Measurements from ENCODE around the gene TOM1L2. TPM values are rescaled to one million over a fixed set of nuclear protein-coding genes. Genes with fewer than 3 reads are reported as not detected.

The TOM1L2 gene
- total RNA-seq, 1 donor from 2014 or later: 4.3 TPM

GRCh38 chr17:17972952-17973254 lies 703 bp upstream of the TOM1L2 start:
- DNase-seq (ENCODE audit: low spot score): no peak
- Mint-ChIP-seq H3K27ac (peak overlapping the region; percentile 85), H3K4me3 (peak overlapping the region; percentile 94), H3K27me3 (ENCODE audit: insufficient read depth, low read depth) (peaks cover 3% of the 10 kb centered on the region), H3K9me3 (no peaks in the 10 kb centered on the region), H3K36me3 (no peaks in the 10 kb centered on the region), H3K4me1 (peaks cover 17% of the 10 kb centered on the region)
- Histone ChIP-seq H3K9me3 (ENCODE audit: low read depth) (no peaks in the 10 kb centered on the region), H3K4me3 (peak overlapping the region; percentile 82), H3K9ac (no peak overlapping the region), H4K20me1 (ENCODE audit: low read depth) (no peaks in the 10 kb centered on the region), H3K27ac (no peak overlapping the region), H3K36me3 (no peaks in the 10 kb centered on the region), H3K4me1 (peaks cover 5% of the 10 kb centered on the region), H3K79me2 (ENCODE audit: low read depth) (no peaks in the 10 kb centered on the region), H3K4me2 (peak overlapping the region; percentile 79), H3K27me3 (peaks cover 9% of the 10 kb centered on the region), H3F3A (ENCODE audit: low read depth) (no peaks in the 10 kb centered on the region), H2AFZ (replicated peaks) (peak overlapping the region; percentile 88)
- TF ChIP-seq EZH2phosphoT487 (IDR thresholded peaks at IDR 0.05) (no peak), EZH2 (IDR thresholded peaks at IDR 0.05) (no peak)
- TF ChIP-seq, protein P1, sequence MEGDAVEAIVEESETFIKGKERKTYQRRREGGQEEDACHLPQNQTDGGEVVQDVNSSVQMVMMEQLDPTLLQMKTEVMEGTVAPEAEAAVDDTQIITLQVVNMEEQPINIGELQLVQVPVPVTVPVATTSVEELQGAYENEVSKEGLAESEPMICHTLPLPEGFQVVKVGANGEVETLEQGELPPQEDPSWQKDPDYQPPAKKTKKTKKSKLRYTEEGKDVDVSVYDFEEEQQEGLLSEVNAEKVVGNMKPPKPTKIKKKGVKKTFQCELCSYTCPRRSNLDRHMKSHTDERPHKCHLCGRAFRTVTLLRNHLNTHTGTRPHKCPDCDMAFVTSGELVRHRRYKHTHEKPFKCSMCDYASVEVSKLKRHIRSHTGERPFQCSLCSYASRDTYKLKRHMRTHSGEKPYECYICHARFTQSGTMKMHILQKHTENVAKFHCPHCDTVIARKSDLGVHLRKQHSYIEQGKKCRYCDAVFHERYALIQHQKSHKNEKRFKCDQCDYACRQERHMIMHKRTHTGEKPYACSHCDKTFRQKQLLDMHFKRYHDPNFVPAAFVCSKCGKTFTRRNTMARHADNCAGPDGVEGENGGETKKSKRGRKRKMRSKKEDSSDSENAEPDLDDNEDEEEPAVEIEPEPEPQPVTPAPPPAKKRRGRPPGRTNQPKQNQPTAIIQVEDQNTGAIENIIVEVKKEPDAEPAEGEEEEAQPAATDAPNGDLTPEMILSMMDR (IDR thresholded peaks at IDR 0.05): no peak

DNA sequence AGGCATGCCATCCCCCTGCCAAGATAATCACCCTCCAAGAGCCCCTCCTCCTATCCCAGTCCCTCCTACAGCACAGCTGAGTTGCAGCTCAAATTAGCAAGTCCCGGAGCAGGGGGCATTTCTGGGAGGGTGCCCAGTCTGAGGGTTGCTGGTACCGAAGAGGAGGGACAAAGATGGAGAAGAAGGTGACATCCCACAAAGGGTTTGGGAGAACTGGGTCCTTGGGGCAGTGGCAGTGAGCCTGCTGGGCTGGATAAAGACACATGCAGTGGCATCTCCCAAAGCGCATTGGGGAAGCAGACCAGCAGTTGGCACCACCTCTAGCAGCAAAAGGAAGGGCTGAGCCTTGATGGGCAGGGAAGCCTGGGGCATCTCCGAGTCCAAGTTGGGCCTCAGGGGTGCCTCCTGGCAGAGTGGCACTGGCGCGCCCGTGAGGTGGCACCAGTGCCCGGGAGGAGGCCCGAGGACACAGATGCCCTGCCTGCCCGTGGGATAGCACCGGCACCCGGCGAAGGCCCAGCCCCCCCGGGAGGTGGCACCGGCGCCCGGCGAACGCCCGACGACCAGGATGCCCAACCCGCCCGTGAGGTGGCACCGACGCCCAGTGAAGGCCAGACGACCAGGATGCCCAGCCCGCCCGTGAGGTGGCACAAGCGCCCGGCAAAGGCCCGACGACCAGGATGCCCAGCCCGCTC lies 622 bp downstream of the TOM1L2 start:
- Histone ChIP-seq H3K36me3 (no peaks in the 10 kb centered on the region), H4K20me1 (ENCODE audit: low read depth) (no peaks in the 10 kb centered on the region), H3K4me1 (peaks cover 5% of the 10 kb centered on the region), H2AFZ (replicated peaks) (peak overlapping the region; percentile 14), H3K4me3 (peak overlapping the region; percentile 77), H3K9ac (peak overlapping the region; percentile 52), H3K4me2 (peak overlapping the region; percentile 89), H3K27ac (no peak overlapping the region), H3K27me3 (peaks cover 9% of the 10 kb centered on the region), H3K79me2 (ENCODE audit: low read depth) (no peaks in the 10 kb centered on the region), H3K9me3 (ENCODE audit: low read depth) (no peaks in the 10 kb centered on the region), H3F3A (ENCODE audit: low read depth) (no peaks in the 10 kb centered on the region)
- H3K27me3 Mint-ChIP-seq (ENCODE audit: insufficient read depth, low read depth): peaks cover 3% of the 10 kb centered on the region
- peaks cover 17% of the 10 kb centered on the region for H3K4me1 Mint-ChIP-seq
- H3K4me3 Mint-ChIP-seq: peak overlapping the region; percentile 81
- H3K9me3 Mint-ChIP-seq: no peaks in the 10 kb centered on the region
- TF ChIP-seq EZH2phosphoT487 (IDR thresholded peaks at IDR 0.05) (no peak), EZH2 (IDR thresholded peaks at IDR 0.05) (no peak)
- TF ChIP-seq, protein P1 (IDR thresholded peaks at IDR 0.05): no peak
- no peak overlapping the region for H3K27ac Mint-ChIP-seq
- no peaks in the 10 kb centered on the region for H3K36me3 Mint-ChIP-seq
- DNase-seq (ENCODE audit: low spot score): peak; percentile 36

GRCh38 chr17:17970699-17971430 lies 1.3 kb downstream of the TOM1L2 start:
- H3K4me3 ChIP-seq: peak overlapping the region; percentile 77
- no peaks in the 10 kb centered on the region for H3K79me2 ChIP-seq (ENCODE audit: low read depth)

More at GRCh38 chr17:17970699-17971430, 1.3 kb downstream of the TOM1L2 start:
- Mint-ChIP-seq H3K4me3 (peak overlapping the region; percentile 81), H3K4me1 (peaks cover 19% of the 10 kb centered on the region), H3K27ac (no peak overlapping the region), H3K9me3 (no peaks in the 10 kb centered on the region), H3K36me3 (no peaks in the 10 kb centered on the region), H3K27me3 (ENCODE audit: insufficient read depth, low read depth) (peaks cover 3% of the 10 kb centered on the region)
- no peak overlapping the region for H3K9ac ChIP-seq
- no peaks in the 10 kb centered on the region for H3K9me3 ChIP-seq (ENCODE audit: low read depth)
- H3K36me3 ChIP-seq: no peaks in the 10 kb centered on the region
- H4K20me1 ChIP-seq (ENCODE audit: low read depth): no peaks in the 10 kb centered on the region
- TF ChIP-seq EZH2phosphoT487 (IDR thresholded peaks at IDR 0.05) (no peak), EZH2 (IDR thresholded peaks at IDR 0.05) (no peak)
- TF ChIP-seq, protein P1 (IDR thresholded peaks at IDR 0.05): no peak
- H3K27me3 ChIP-seq: peaks cover 9% of the 10 kb centered on the region
- no peak overlapping the region for H3K27ac ChIP-seq
- peaks cover 5% of the 10 kb centered on the region for H3K4me1 ChIP-seq
- no peak overlapping the region for H2AFZ ChIP-seq (replicated peaks)
- H3F3A ChIP-seq (ENCODE audit: low read depth): no peaks in the 10 kb centered on the region
- H3K4me2 ChIP-seq: peak overlapping the region; percentile 89
- DNase-seq (ENCODE audit: low spot score): no peak
